ENCODE results near the gene MED16.
"Not testable (repeated sequence)": the region's sequence is repeated elsewhere in the genome, so short reads cannot be mapped to it uniquely, and the experiment has no call there.

The MED16 gene

GRCh38 chr19:829129-829758, 63.7 kb downstream of the MED16 start:
- DNase-seq (ENCODE audit: low read depth), result no peak

GRCh38 chr19:827710-828321, 65.2 kb downstream of the MED16 start, which contains the start of gene AZU1:
AZU1 (plus strand) TSS chr19:827837; CDS start chr19:827847, 10 bp downstream.
- DNase-seq (ENCODE audit: low read depth), result no peak

GRCh38 chr19:827314-827709, 65.7 kb downstream of the MED16 start:
- no peak for DNase-seq (ENCODE audit: low read depth)

DNA sequence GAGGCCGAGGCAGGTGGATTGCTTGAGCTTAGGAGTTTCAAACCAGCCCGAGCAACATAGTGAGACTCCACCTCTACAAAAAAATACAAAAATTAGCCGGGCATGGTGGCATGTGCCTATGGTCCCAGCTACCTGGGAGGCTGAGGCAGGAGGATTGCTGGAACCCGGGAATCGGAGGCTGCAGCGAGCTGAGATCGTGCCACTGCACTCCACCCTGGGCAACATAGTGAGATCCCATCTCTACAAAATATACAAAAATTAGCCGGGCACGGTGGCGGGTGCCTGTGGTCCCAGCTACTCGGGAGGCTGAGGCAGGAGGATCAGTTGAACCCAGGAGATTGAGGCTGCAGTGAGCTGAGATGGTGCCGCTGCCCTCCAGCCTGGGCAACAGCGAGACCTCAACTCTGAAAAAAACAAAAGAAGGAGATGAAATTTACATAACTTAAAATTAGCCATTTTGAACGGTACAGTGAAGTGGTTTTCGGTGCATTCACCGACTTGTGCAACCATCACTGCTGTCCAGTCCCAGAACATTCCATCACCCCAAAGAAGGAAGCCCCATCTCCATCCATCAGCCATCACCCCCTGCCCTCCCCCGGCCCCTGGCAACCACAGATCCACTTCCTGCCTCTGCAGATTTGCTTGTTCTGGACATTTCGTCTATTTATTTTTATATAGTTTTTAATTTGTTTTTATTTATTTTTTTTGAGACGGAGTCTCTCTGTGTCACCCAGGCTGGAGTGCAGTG, 66.9 kb downstream of the MED16 start:
- no peak for DNase-seq (ENCODE audit: low read depth)

DNA sequence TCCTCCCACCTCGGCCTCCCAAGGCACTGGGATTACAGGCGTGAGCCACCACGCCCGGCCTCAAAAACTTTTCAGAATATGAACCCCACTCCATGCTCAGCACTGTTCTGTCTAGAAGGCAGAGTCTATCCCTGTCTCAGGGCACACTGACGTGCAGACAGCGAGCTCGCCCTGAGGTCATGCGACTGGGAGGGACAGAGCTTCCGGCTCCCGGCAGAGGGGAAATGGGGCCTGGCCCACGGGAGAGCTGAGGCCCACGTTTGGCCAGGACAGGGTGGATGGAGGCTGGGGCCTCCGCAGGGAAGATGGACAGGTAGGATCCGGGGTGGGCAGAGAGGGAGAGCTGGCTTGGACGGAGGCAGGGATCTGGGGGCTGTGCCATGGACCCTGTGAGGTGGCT, 68.1 kb downstream of the MED16 start:
- no peak for DNase-seq (ENCODE audit: low read depth)

DNA sequence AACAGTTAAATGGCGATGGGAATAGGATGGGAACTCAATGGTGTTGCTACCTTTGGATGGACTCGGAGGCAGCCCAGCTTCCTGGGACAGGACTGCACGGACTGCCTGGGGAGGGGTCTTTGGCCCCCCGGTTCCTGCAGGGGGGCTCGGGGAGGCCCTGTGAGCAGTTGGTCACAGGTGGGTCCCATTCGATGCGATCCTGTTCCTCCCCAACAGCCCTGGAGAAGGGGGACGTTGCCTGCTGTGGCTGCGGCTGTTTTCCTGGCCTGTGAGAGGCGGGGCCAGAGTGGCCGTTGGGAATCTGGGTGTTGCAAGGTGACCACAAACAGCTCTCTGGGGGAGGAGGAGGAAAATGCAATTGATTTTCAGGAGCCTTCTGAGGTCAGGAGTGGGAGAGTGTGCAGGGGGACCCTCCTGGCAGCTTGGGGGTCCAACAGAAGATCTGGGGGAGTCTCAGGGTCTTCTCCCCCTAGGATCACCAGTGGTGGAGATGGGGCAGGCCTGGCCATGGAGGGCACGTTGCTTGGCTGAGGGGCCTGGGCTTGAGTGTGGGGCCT, 69.3 kb downstream of the MED16 start:
- no peak for DNase-seq (ENCODE audit: low read depth)

- DNase-seq (ENCODE audit: low read depth), result no peak
Observed at GRCh38 chr19:821825-822503, 71.0 kb downstream of the MED16 start, which contains the start of gene PLPPR3. PLPPR3 (minus strand) TSS chr19:821955; CDS start chr19:821559, 396 bp downstream.

DNA sequence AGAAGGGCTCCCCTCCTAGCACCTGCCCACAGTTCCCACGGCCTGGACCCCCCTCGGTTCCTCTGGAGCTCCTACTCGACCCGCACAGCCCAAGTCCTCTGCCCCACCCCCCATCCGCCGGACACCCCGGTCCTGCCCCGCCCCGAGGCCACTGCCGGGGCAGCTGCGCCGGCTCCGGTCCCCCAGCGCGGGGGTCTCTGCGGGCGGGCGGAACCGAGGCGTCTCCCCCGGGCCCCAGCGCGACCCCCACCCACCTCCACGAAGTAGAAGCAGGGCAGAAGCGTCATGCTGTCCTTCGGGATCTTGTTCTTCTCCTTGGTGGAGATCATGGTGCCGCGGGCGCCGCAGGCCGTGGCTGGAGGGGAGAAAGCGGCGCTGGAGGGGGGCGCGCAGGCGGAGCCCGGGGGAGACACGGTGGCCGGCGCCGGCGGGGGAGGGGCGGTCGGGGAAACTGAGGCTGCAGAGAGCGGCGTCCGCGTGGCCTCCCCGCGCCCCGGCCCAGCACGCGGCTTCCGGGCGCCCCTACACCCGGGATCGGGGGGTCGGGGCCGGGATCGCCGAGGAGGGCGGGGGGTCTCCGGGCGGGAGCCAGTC, 71.7 kb downstream of the MED16 start:
- no peak for DNase-seq (ENCODE audit: low read depth)

DNA sequence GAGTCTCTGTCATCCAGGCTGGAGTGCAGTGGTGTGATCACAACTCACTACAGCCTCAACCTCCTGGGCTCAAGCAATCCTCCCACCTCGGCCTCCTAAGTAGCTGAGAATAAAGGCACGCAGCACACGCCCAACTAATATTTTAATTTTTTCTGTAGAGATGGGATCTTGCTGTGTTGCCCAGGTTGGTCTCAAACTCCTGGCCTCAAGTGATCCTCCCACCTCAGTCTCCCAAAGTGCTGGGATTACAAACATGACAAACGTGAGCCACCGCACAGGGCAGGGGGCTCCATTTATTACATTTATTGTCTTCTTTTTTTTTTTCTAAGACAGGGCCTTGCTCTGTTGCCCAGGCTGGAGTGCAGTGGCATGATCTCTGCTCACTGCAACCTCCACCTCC, 72.8 kb downstream of the MED16 start:
- not testable (repeated sequence) for DNase-seq (ENCODE audit: low read depth)
